NCI-H146 (cell line): Measurements from ENCODE around the gene TSC2.
A peak's percentile ranks its signal among the peaks of the same experiment; 100 is the strongest.
"Not testable (repeated sequence)": the region's sequence is repeated elsewhere in the genome, so short reads cannot be mapped to it uniquely, and the experiment has no call there.

Experiments
- DNase-seq: peaks from one replicate; lab custom pipeline; 2025; lab: John Stamatoyannopoulos, UW

TSC2 gene

GRCh38 chr16:2031081-2031577, 16.7 kb upstream of the TSC2 start:
- no peak for DNase-seq

- DNase-seq: no peak
These were observed 15.3 kb upstream of the TSC2 start for GRCh38 chr16:2032285-2033056.

- DNase-seq: no peak
These were observed 14.5 kb upstream of the TSC2 start for GRCh38 chr16:2033057-2033908.

GRCh38 chr16:2033909-2034695, 13.7 kb upstream of the TSC2 start:
- not testable (repeated sequence) for DNase-seq

- no peak for DNase-seq
These were observed 12.9 kb upstream of the TSC2 start for GRCh38 chr16:2034696-2035430.

- DNase-seq: peak; percentile 73
These were observed 12.2 kb upstream of the TSC2 start for GRCh38 chr16:2035431-2036199.

- no peak for DNase-seq
These were observed 11.4 kb upstream of the TSC2 start for GRCh38 chr16:2036200-2036966.

GRCh38 chr16:2037115-2037514, 10.7 kb upstream of the TSC2 start:
- DNase-seq: no peak

GRCh38 chr16:2037647-2038381, 10.0 kb upstream of the TSC2 start:
- no peak for DNase-seq

- DNase-seq: no peak
These were observed 9.2 kb upstream of the TSC2 start for GRCh38 chr16:2038382-2039231.

GRCh38 chr16:2039274-2040031, 8.3 kb upstream of the TSC2 start:
- no peak for DNase-seq

GRCh38 chr16:2040041-2040786, 7.6 kb upstream of the TSC2 start:
- DNase-seq: no peak

- peak; percentile 65 for DNase-seq
These were observed 6.8 kb upstream of the TSC2 start for GRCh38 chr16:2040787-2041522.

- DNase-seq: peak; percentile 89
These were observed 5.4 kb upstream of the TSC2 start for GRCh38 chr16:2042171-2042985.

GRCh38 chr16:2042986-2043666, 4.7 kb upstream of the TSC2 start:
- DNase-seq: peak; percentile 39
